AG08396 (cell line): ENCODE results near the gene CAMSAP3.

Source experiments
- DNase-seq: peaks from one replicate; pipeline ENCODE4 v3.0.0; 2012; ENCODE audit warnings: low spot score, mixed read lengths

The CAMSAP3 gene

GRCh38 chr19:7612282-7613274, 16.9 kb downstream of the CAMSAP3 start:
- DNase-seq: no peak

GRCh38 chr19:7614859-7615741, 19.4 kb downstream of the CAMSAP3 start:
- DNase-seq: no peak

GRCh38 chr19:7617172-7617571, 21.5 kb downstream of the CAMSAP3 start:
- no peak for DNase-seq

GRCh38 chr19:7617735-7618134, 22.1 kb downstream of the CAMSAP3 start:
- DNase-seq: no peak

GRCh38 chr19:7618348-7618747, 22.7 kb downstream of the CAMSAP3 start:
- no peak for DNase-seq

GRCh38 chr19:7618771-7619510, 23.3 kb downstream of the CAMSAP3 start:
- no peak for DNase-seq

- no peak for DNase-seq
Measured at GRCh38 chr19:7619671-7620441, 24.2 kb downstream of the CAMSAP3 start.

GRCh38 chr19:7620442-7621412, 25.1 kb downstream of the CAMSAP3 start:
- DNase-seq: no peak

GRCh38 chr19:7622933-7623685, 27.4 kb downstream of the CAMSAP3 start:
- no peak for DNase-seq

- no peak for DNase-seq
Measured at GRCh38 chr19:7623725-7624603, 28.3 kb downstream of the CAMSAP3 start.

- DNase-seq: no peak
Measured at GRCh38 chr19:7624810-7625209, 29.1 kb downstream of the CAMSAP3 start.

- DNase-seq: no peak
Measured at GRCh38 chr19:7625763-7626372, 30.2 kb downstream of the CAMSAP3 start.

- DNase-seq: no peak
Measured at GRCh38 chr19:7627166-7627565, 31.5 kb downstream of the CAMSAP3 start.

- DNase-seq: no peak
Measured at GRCh38 chr19:7628589-7629311, 33.1 kb downstream of the CAMSAP3 start.

- peak; percentile 100 for DNase-seq
Measured at GRCh38 chr19:7629347-7630054, 33.8 kb downstream of the CAMSAP3 start, which contains the start of the genes PET100 and XAB2. Gene PET100, plus strand, starts transcription at chr19:7629793. Its CDS starts 41 bp downstream, at chr19:7629834. Gene XAB2, minus strand, starts transcription at chr19:7629545. Its CDS starts 18 bp downstream, at chr19:7629527.

GRCh38 chr19:7631577-7631976, 35.9 kb downstream of the CAMSAP3 start:
- DNase-seq: no peak
